H1 (cell line): ENCODE data around the gene XPO6. TPM values are rescaled to one million over a fixed set of nuclear protein-coding genes. Genes with fewer than 3 reads are reported as not detected.

Source experiments
- CTCF ChIA-PET: fragments of 300-600 bp; sonication (Branson Sonifier 250); formaldehyde crosslinking; loops from one replicate; lab custom pipeline; 2021; ENCODE audit not compliant: partially characterized antibody; lab: Charles Lee
- POLR2A ChIA-PET: fragments of 300-600 bp; sonication (Branson Sonifier 250); formaldehyde crosslinking; loops from one replicate; lab custom pipeline; 2021; ENCODE audit warnings: inconsistent platforms; ENCODE audit not compliant: partially characterized antibody; lab: Charles Lee
- DNase-seq, 2 experiments: peaks; one replicate each; pipeline versions ENCODE4 v3.0.0 to v3.0.0-alpha.2; 2010 to 2022; ENCODE audit warnings: low spot score in 2 of 2, low read depth in 1 of 2, mixed read lengths in 1 of 2
- FAIRE-seq: peaks from 2 replicates; lab custom pipeline; 2011; peaks lifted over from hg19 to GRCh38; lab: Jason Lieb, UNC
- H2AFZ ChIP-seq: 2 replicates; pipeline ENCODE4 v1.8.1; 2012; ENCODE audit warnings: low read length, inconsistent platforms
- H2AK5ac ChIP-seq: 2 replicates; pipeline ENCODE4 v1.6.1; 2013; ENCODE audit warnings: low read depth, low read length
- H2BK120ac ChIP-seq: replicated peaks from 2 replicates; pipeline ENCODE3; 2013; ENCODE audit warnings: low read depth, low read length, inconsistent platforms
- H2BK12ac ChIP-seq: 2 replicates; pipeline ENCODE4 v1.6.1; 2013; ENCODE audit warnings: low read depth, low read length
- H2BK15ac ChIP-seq: 2 replicates; pipeline ENCODE4 v1.6.1; 2013; ENCODE audit warnings: low read length
- H2BK20ac ChIP-seq: 2 replicates; pipeline ENCODE4 v1.6.1; 2013; ENCODE audit warnings: low read length
- H2BK5ac ChIP-seq: 2 replicates; pipeline ENCODE4 v1.6.1; 2013; ENCODE audit warnings: low read depth, low read length
- H3K14ac ChIP-seq: 2 replicates; pipeline ENCODE4 v1.6.1; 2013; ENCODE audit warnings: inconsistent platforms; ENCODE audit not compliant: insufficient read length
- H3K18ac ChIP-seq: 2 replicates; pipeline ENCODE4 v1.6.1; 2013; ENCODE audit warnings: low read length; ENCODE audit errors: extremely low read depth
- H3K23ac ChIP-seq: 2 replicates; pipeline ENCODE4 v1.6.1; 2013; ENCODE audit warnings: inconsistent platforms; ENCODE audit not compliant: insufficient read length
- H3K23me2 ChIP-seq: 2 replicates; pipeline ENCODE4 v1.6.1; 2013; ENCODE audit warnings: low read depth, low read length
- H3K27ac ChIP-seq: 2 replicates; pipeline ENCODE4 v1.6.1; 2011; ENCODE audit warnings: low read depth, low read length, inconsistent platforms
- H3K27me3 ChIP-seq, 4 experiments: replicated peaks in 1 of 4; 1 replicate in 1 of 4; 2 replicates in 3 of 4; pipeline versions ENCODE4 v1.6.1 to v1.8.1; 2011 to 2013; ENCODE audit warnings: low read length in 3 of 4, mild to moderate bottlenecking in 3 of 4, inconsistent platforms in 2 of 4, mixed read lengths in 2 of 4, moderate library complexity in 1 of 4; ENCODE audit not compliant: control insufficient read depth in 3 of 4, insufficient read depth in 3 of 4; ENCODE audit errors: extremely low read depth in 1 of 4
- H3K36me3 ChIP-seq, 4 experiments: 2 replicates each; pipeline versions ENCODE4 v1.6.1 to v1.8.1; 2011 to 2013; ENCODE audit warnings: mild to moderate bottlenecking in 4 of 4, low read length in 3 of 4, moderate library complexity in 2 of 4, control low read depth in 1 of 4, inconsistent platforms in 1 of 4; ENCODE audit not compliant: insufficient read depth in 4 of 4, control insufficient read depth in 2 of 4
- H3K4ac ChIP-seq: replicated peaks from 2 replicates; pipeline ENCODE3; 2013; ENCODE audit warnings: low read length, low read depth, mixed read lengths, inconsistent platforms; ENCODE audit not compliant: insufficient read length
- H3K4me1 ChIP-seq, 4 experiments: replicated peaks in 1 of 4; 1 replicate in 1 of 4; 2 replicates in 3 of 4; pipeline versions ENCODE4 v1.6.1 to v1.8.1; 2011 to 2013; ENCODE audit warnings: low read length in 3 of 4, inconsistent platforms in 2 of 4, mixed read lengths in 1 of 4; ENCODE audit not compliant: insufficient read depth in 4 of 4, control insufficient read depth in 3 of 4
- H3K4me2 ChIP-seq, 2 experiments: 2 replicates each; pipeline versions ENCODE4 v1.6.1 to v1.8.1; 2011 to 2013; ENCODE audit warnings: low read depth in 2 of 2, low read length in 2 of 2, control low read depth in 1 of 2, inconsistent platforms in 1 of 2, mild to moderate bottlenecking in 1 of 2; ENCODE audit not compliant: insufficient read depth in 1 of 2
- H3K4me3 ChIP-seq, 4 experiments: fragments of 200-600, 300-600 bp in 1 of 4; sonication (generic), shearing (Covaris generic), sonication (Bioruptor Twin) in 1 of 4; 2 replicates each; pipeline versions ENCODE4 v1.5.1 to v1.8.1; 2011 to 2016; ENCODE audit warnings: low read length in 4 of 4, low read depth in 3 of 4, control low read depth in 2 of 4, inconsistent platforms in 2 of 4, mild to moderate bottlenecking in 2 of 4, mixed read lengths in 1 of 4, moderate library complexity in 1 of 4; ENCODE audit not compliant: insufficient read depth in 2 of 4; ENCODE audit errors: extremely low read depth in 1 of 4
- H3K56ac ChIP-seq: replicated peaks from 2 replicates; pipeline ENCODE3; 2013; ENCODE audit warnings: low read depth, mild to moderate bottlenecking, mixed read lengths, low read length, inconsistent platforms; ENCODE audit not compliant: insufficient read length
- H3K79me1 ChIP-seq: 2 replicates; pipeline ENCODE4 v1.6.1; 2013; ENCODE audit warnings: low read depth, low read length, control low read depth
- H3K79me2 ChIP-seq, 2 experiments: 2 replicates each; pipeline versions ENCODE4 v1.6.1 to v1.8.1; 2012 to 2013; ENCODE audit warnings: low read length in 2 of 2, mild to moderate bottlenecking in 2 of 2, inconsistent platforms in 1 of 2; ENCODE audit not compliant: insufficient read depth in 2 of 2, control insufficient read depth in 1 of 2
- H3K9ac ChIP-seq, 4 experiments: replicated peaks in 1 of 4; 1 replicate in 1 of 4; 2 replicates in 3 of 4; pipeline versions ENCODE4 v1.6.1 to v1.8.1; 2011 to 2013; ENCODE audit warnings: low read depth in 3 of 4, low read length in 3 of 4, control low read depth in 2 of 4, mild to moderate bottlenecking in 2 of 4, moderate library complexity in 2 of 4, inconsistent platforms in 1 of 4; ENCODE audit errors: extremely low read depth in 1 of 4
- H3K9me3 ChIP-seq, 2 experiments: 2 replicates each; pipeline versions ENCODE4 v1.6.1 to v1.8.1; 2012 to 2013; ENCODE audit warnings: mild to moderate bottlenecking in 2 of 2, moderate library complexity in 2 of 2, control low read depth in 1 of 2, inconsistent platforms in 1 of 2, low read depth in 1 of 2, low read length in 1 of 2, mixed read lengths in 1 of 2; ENCODE audit not compliant: insufficient read depth in 2 of 2
- H4K20me1 ChIP-seq, 2 experiments: replicated peaks in 1 of 2; 2 replicates each; pipeline versions ENCODE3 to v1.8.1; 2011 to 2013; ENCODE audit warnings: inconsistent platforms in 2 of 2, low read length in 2 of 2, mild to moderate bottlenecking in 1 of 2; ENCODE audit not compliant: insufficient read depth in 2 of 2, control insufficient read depth in 1 of 2
- H4K5ac ChIP-seq: 2 replicates; pipeline ENCODE4 v1.6.1; 2013; ENCODE audit warnings: low read length, low read depth, mixed read lengths, inconsistent platforms; ENCODE audit not compliant: insufficient read length
- H4K8ac ChIP-seq: 2 replicates; pipeline ENCODE4 v1.8.0; 2013; ENCODE audit warnings: mild to moderate bottlenecking, moderate library complexity, low read length, inconsistent platforms; ENCODE audit not compliant: insufficient read depth; ENCODE audit errors: extremely low read depth
- H4K91ac ChIP-seq: replicated peaks from 2 replicates; pipeline ENCODE3; 2013; ENCODE audit warnings: low read length, mixed read lengths, inconsistent platforms; ENCODE audit not compliant: insufficient read length
- PHF8 ChIP-seq: fragments of 200-600 bp; sonication (generic); conservative IDR thresholded peaks from 2 replicates; pipeline ENCODE4 v1.7.1; 2012; ENCODE audit warnings: low read depth, mild to moderate bottlenecking, inconsistent platforms, low read length, moderate library complexity
- ZNF274 ChIP-seq: IDR thresholded peaks from 2 replicates; pipeline ENCODE4 v1.7.0; 2012; ENCODE audit warnings: low read length, borderline replicate concordance; ENCODE audit errors: extremely low read depth
- WGBS, 2 experiments: shearing (Covaris generic) in 1 of 2; methylation state at CpG; one replicate each; pipeline versions ENCODE4 v1.1.6 to v1.1.7; 2013 to 2015; ENCODE audit warnings: low lambda C conversion rate in 2 of 2, mixed read lengths in 2 of 2, inconsistent platforms in 1 of 2, low coverage in 1 of 2, missing lambda C conversion rate in 1 of 2; ENCODE audit not compliant: insufficient replicate concordance in 2 of 2, insufficient coverage in 1 of 2, insufficient read length in 1 of 2; ENCODE audit errors: extremely low coverage in 1 of 2, missing lambda C conversion rate in 1 of 2; 5-methylcytosine and 5-hydroxymethylcytosine counted together
- polyA plus RNA-seq, 7 experiments: library from polyadenylated mRNA; depleted of rRNA in 3 of 7; stranded (reverse) in 5 of 7; unstranded in 2 of 7; fragments of >200 nt in 5 of 7; fragments of 200-250 nt in 2 of 7; gene quantifications; 1 replicate in 5 of 7; 2 replicates in 1 of 7; 4 replicates in 1 of 7; pipeline versions ENCODE4 v1.2.1 to v1.2.3, GENCODE V29; 2011 to 2013; ENCODE audit warnings: missing spikeins in 2 of 7, mixed read lengths in 2 of 7
- total RNA-seq: library from RNA; stranded (reverse); fragmentation: NEBNext Ultra II Directional; extraction: Animal tissue kit (Norgen Biotek cat#: 25700); gene quantifications from 2 replicates; pipeline ENCODE4 v1.2.1, GENCODE V29; 2021

Gene XPO6
- total and polyA plus RNA-seq, 2 of the 8 experiments (the other 6 are each of a cell fraction or from before 2014, with no cell fraction given): 152 to 254 TPM

GRCh38 chr16:28105954-28106353, 105.8 kb downstream of the XPO6 start:
- Histone ChIP-seq H2BK15ac (no peak overlapping the region), H4K91ac (no peak overlapping the region), H3K23ac (no peak overlapping the region), H2AFZ (no peak overlapping the region), H3K4me1 (no peaks in the 10 kb centered on the region), H3K36me3 (peaks cover 26 to 85% (median 64%) of the 10 kb centered on the region in 4 experiments), H2BK5ac (no peak overlapping the region), H3K4me3 (no peak overlapping the region), H4K8ac (no peak overlapping the region; the same call in 1 of the 2 replicates), H3K9me3 (no peaks in the 10 kb centered on the region), H2AK5ac (no peak overlapping the region), H2BK120ac (no peak overlapping the region), H3K18ac (no peak overlapping the region), H3K56ac (no peak overlapping the region), H3K27ac (no peak overlapping the region), H3K4me2 (no peak overlapping the region), H3K79me2 (no peaks in the 10 kb centered on the region), H2BK20ac (no peak overlapping the region), H3K27me3 (no peaks in the 10 kb centered on the region), H2BK12ac (no peak overlapping the region), H3K4ac (no peak overlapping the region), H3K79me1 (no peaks in the 10 kb centered on the region; the same call in 1 of the 2 replicates), H4K5ac (no peak overlapping the region), H3K14ac (no peak overlapping the region), H4K20me1 (peaks cover 2 to 7% of the 10 kb centered on the region in 2 experiments), H3K9ac (no peak overlapping the region), H3K23me2 (no peaks in the 10 kb centered on the region)
- DNase-seq (no peak), FAIRE-seq (no peak)
- POLR2A ChIA-PET: interaction anchor here (1.0 kb wide), 1 partner anchor 13 kb away, joined by 3 read pairs; no protein-coding TSS in a partner anchor
- CTCF ChIA-PET: interaction anchor here (0.8 kb wide), 1 partner anchor 13 kb away, joined by 3 read pairs; no protein-coding TSS in a partner anchor
- 84% methylated on average over 7 of the region's 7 CpGs; no CpG with 5 or more reads in 1 of the 2 experiments for WGBS, 2 experiments
- TF ChIP-seq PHF8 (no peak), ZNF274 (no peak)
